ENCODE measurements around the gene CSMD2. TPM values are rescaled to one million over a fixed set of nuclear protein-coding genes. Genes with fewer than 3 reads are reported as not detected.
"Not testable (repeated sequence)": the region's sequence is repeated elsewhere in the genome, so short reads cannot be mapped to it uniquely, and the experiment has no call there.

CSMD2 gene
- total and polyA plus RNA-seq, 7 donors = under 0.01 to 0.83 (median 0.16) TPM

- no peaks in the 10 kb centered on the region for H3K9me3 ChIP-seq
- H3K27ac ChIP-seq = no peak overlapping the region
- no peak for DNase-seq
- no peaks in the 10 kb centered on the region for H3K4me1 ChIP-seq
- no peak for TF ChIP-seq POLR2A (IDR thresholded peaks at IDR 0.05)
- TF ChIP-seq POLR2AphosphoS5 (IDR thresholded peaks at IDR 0.05) = no peak
- TF ChIP-seq EP300 (IDR thresholded peaks at IDR 0.05) = no peak
- no peak for TF ChIP-seq CTCF (IDR thresholded peaks at IDR 0.05)
- H3K4me3 ChIP-seq = no peak overlapping the region
- no peaks in the 10 kb centered on the region for H3K27me3 ChIP-seq
- intact Hi-C loops (cut with DNase I) = no loop called here
- no peaks in the 10 kb centered on the region for H3K36me3 ChIP-seq
- 38 to 68% methylated on average over 7 of the region's 7 CpGs for WGBS, 2 donors
Observed at GRCh38 chr1:34019741-34020552, 145.1 kb downstream of the CSMD2 start.

DNA sequence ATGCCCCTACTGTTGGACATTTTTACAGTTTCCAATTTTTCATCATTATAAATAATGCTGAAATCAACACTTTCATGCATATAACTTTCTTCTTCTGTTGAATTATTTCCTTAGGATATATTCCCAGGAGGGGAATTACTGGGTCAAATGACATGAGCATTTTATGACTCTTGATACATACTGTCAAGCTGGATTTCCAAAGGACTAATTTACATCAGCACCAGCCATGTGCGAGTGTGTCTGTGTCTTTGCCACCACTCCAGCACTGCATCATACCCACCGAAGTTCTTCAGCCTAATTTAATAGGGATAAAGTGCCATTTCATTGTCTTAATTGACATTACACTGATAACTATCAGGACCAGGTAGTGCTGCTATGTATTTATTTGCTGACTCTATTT, 146.7 kb downstream of the CSMD2 start:
- Histone ChIP-seq H3K4me3 (no peak overlapping the region), H3K27ac (no peak overlapping the region), H3K36me3 (no peaks in the 10 kb centered on the region), H3K27me3 (no peaks in the 10 kb centered on the region), H3K9me3 (no peaks in the 10 kb centered on the region), H3K4me1 (no peaks in the 10 kb centered on the region)
- TF ChIP-seq POLR2A (IDR thresholded peaks at IDR 0.05) (no peak), EP300 (IDR thresholded peaks at IDR 0.05) (no peak), POLR2AphosphoS5 (IDR thresholded peaks at IDR 0.05) (no peak), CTCF (IDR thresholded peaks at IDR 0.05) (no peak)
- intact Hi-C loops (cut with DNase I) = no loop called here
- no peak for DNase-seq
- WGBS, 2 donors = 62 to 74% methylated on average over 2 of the region's 2 CpGs

DNA sequence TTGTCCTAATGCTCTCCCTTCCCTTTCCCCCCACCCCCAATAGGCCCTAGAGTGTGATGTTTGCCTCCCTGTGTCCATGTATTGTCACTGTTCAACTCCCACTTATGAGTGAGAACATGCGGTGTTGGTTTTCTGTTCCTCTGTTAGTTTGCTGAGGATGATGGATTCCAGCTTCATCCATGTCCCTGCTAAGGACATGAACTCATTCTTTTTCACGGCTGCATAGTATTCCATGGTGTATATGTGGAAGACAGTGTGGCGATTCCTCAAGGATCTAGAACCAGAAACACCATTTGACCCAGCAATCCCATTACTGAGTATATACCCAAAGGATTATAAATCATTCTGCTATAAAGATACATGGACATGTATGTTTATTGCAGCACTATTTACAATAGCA, 148.7 kb downstream of the CSMD2 start:
- DNase-seq; H3K4me1 ChIP-seq; H3K27me3 ChIP-seq; H3K4me3 ChIP-seq; H3K27ac ChIP-seq; intact Hi-C loops (cut with DNase I); H3K9me3 ChIP-seq; H3K36me3 ChIP-seq: not testable (repeated sequence)
- WGBS, 2 donors = 94 to 95% methylated on average over 3 of the region's 3 CpGs

DNA sequence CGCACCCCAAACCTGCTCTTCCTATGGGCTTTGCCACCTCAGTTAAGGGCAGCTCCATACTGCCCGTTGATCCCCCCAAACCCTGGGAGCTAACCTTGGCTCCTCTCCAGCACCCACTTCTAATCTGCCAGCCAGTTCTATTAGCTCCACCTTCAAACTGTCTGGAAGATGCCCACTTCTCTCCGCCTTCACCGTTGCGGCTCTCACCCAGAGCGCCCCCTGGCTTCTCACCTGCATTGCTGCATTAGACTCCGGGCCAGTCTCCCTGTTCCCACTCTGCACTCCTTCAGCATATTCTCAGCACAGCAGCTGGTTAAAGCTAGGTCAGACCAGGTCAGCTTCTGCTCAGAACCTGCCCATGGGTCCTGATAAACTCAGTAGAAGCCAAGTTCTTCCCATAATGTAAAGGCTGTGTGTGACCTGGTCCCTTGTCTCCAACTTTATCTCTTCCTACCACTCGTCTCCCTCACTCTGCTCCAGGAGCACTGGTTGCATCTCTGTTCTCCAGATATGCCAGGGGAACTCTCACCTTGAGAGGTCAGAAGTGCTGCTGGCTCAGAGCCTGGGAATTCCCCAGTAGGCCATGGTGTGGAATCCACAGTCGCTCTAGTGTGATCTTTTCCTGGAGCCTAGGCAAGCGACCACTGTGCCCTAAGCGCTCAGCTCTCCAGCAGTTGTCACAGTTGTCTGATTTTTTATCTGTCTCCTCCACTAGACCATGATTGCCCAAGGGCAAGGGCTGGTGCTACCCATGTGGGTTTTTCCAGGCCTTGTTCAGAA, 150.9 kb downstream of the CSMD2 start:
- Histone ChIP-seq H3K4me1 (no peaks in the 10 kb centered on the region), H3K4me3 (no peak overlapping the region), H3K9me3 (no peaks in the 10 kb centered on the region), H3K27me3 (no peaks in the 10 kb centered on the region), H3K27ac (no peak overlapping the region), H3K36me3 (no peaks in the 10 kb centered on the region)
- no peak for DNase-seq
- WGBS, 2 donors = 52 to 55% methylated on average over 11 of the region's 11 CpGs
- peak in 3 of 4 experiments; percentile 10 to 29 (median 24) for TF ChIP-seq CTCF (IDR thresholded peaks at IDR 0.05)
- TF ChIP-seq POLR2A (IDR thresholded peaks at IDR 0.05) = no peak
- intact Hi-C loops (cut with DNase I) = no loop called here

- intact Hi-C loops (cut with DNase I) = no loop called here
Observed at GRCh38 chr1:34013136-34013535, 151.9 kb downstream of the CSMD2 start.

More at GRCh38 chr1:34013136-34013535, 151.9 kb downstream of the CSMD2 start:
- Histone ChIP-seq H3K36me3 (no peaks in the 10 kb centered on the region), H3K4me1 (no peaks in the 10 kb centered on the region), H3K9me3 (no peaks in the 10 kb centered on the region), H3K27ac (no peak overlapping the region), H3K4me3 (no peak overlapping the region), H3K27me3 (no peaks in the 10 kb centered on the region)
- no peak for DNase-seq
- TF ChIP-seq CTCF (IDR thresholded peaks at IDR 0.05) (no peak), POLR2AphosphoS5 (IDR thresholded peaks at IDR 0.05) (no peak), EP300 (IDR thresholded peaks at IDR 0.05) (no peak), POLR2A (IDR thresholded peaks at IDR 0.05) (no peak)
- 76% methylated on average over 10 of the region's 10 CpGs for WGBS, 2 donors

Data from sigmoid colon (tissue), 7 donors.